ENCODE measurements around the gene HOXC6. TPM values are rescaled to one million over a fixed set of nuclear protein-coding genes. Genes with fewer than 3 reads are reported as not detected.
A peak's percentile ranks its signal among the peaks of the same experiment; 100 is the strongest.

Gene HOXC6
- total RNA-seq, 1 donor from 2014 or later, result 1.4 TPM

GRCh38 chr12:53997204-53998109 is 30.8 kb upstream of the HOXC6 start:
- no peak for TF ChIP-seq CTCF (IDR thresholded peaks at IDR 0.05)
- Histone ChIP-seq H3K27me3 (peaks cover 97% of the 10 kb centered on the region), H3K36me3 (no peaks in the 10 kb centered on the region), H3K4me1 (peaks cover 26% of the 10 kb centered on the region), H3K27ac (no peak overlapping the region), H3K4me3 (no peak overlapping the region), H3K9me3 (no peaks in the 10 kb centered on the region)
- DNase-seq (no peak), ATAC-seq (no peak)
- intact Hi-C loops (cut with DNase I), result no loop called here

GRCh38 chr12:53998110-53998899 is 29.9 kb upstream of the HOXC6 start:
- no peaks in the 10 kb centered on the region for H3K9me3 ChIP-seq
- H3K4me1 ChIP-seq, result peaks cover 26% of the 10 kb centered on the region
- peaks cover 97% of the 10 kb centered on the region for H3K27me3 ChIP-seq
- intact Hi-C loops (cut with DNase I), result no loop called here
- no peak for ATAC-seq
- H3K27ac ChIP-seq, result no peak overlapping the region
- no peak for TF ChIP-seq CTCF (IDR thresholded peaks at IDR 0.05)
- DNase-seq, result no peak
- no peaks in the 10 kb centered on the region for H3K36me3 ChIP-seq
- H3K4me3 ChIP-seq, result no peak overlapping the region

- no peak overlapping the region for H3K27ac ChIP-seq
- H3K27me3 ChIP-seq, result peaks cover 97% of the 10 kb centered on the region
- DNase-seq (no peak), ATAC-seq (no peak)
- no peaks in the 10 kb centered on the region for H3K36me3 ChIP-seq
- H3K9me3 ChIP-seq, result no peaks in the 10 kb centered on the region
- TF ChIP-seq CTCF (IDR thresholded peaks at IDR 0.05), result no peak
- peaks cover 26% of the 10 kb centered on the region for H3K4me1 ChIP-seq
- H3K4me3 ChIP-seq, result no peak overlapping the region
- intact Hi-C loops (cut with DNase I), result no loop called here
These were observed 29.4 kb upstream of the HOXC6 start for GRCh38 chr12:53998900-53999236.

GRCh38 chr12:53999559-54000115 is 28.6 kb upstream of the HOXC6 start:
- Histone ChIP-seq H3K27ac (no peak overlapping the region), H3K36me3 (no peaks in the 10 kb centered on the region), H3K4me1 (peaks cover 20% of the 10 kb centered on the region), H3K4me3 (peak overlapping the region; percentile 42), H3K9me3 (no peaks in the 10 kb centered on the region), H3K27me3 (peaks cover 97% of the 10 kb centered on the region)
- no peak for TF ChIP-seq CTCF (IDR thresholded peaks at IDR 0.05)
- no peak for ATAC-seq
- peak; percentile 57 for DNase-seq
- intact Hi-C loops (cut with DNase I), result no loop called here

GRCh38 chr12:54000116-54001114 is 27.8 kb upstream of the HOXC6 start, which contains the start of gene HOXC9:
Gene HOXC9 (plus strand): TSS chr12:54000161. CDS start chr12:54000189, 28 bp downstream.
- ATAC-seq (no peak), DNase-seq (peak; percentile 60)
- no peaks in the 10 kb centered on the region for H3K9me3 ChIP-seq
- no peak within 1 kb of the TSS for H3K27ac ChIP-seq
- H3K36me3 ChIP-seq, result no peaks in the 10 kb centered on the region
- TF ChIP-seq CTCF (IDR thresholded peaks at IDR 0.05), result no peak
- peaks cover 12% of the 10 kb centered on the region for H3K4me1 ChIP-seq
- peak within 1 kb of the TSS; percentile 42 for H3K4me3 ChIP-seq
- peaks cover 97% of the 10 kb centered on the region for H3K27me3 ChIP-seq
- intact Hi-C loops (cut with DNase I), result no loop called here

Measured in upper lobe of right lung (tissue), 1 donor.